Medulla oblongata (tissue), 1 donor: ENCODE measurements around the gene UNCX.

Source experiments
- DNase-seq: peaks from one replicate; pipeline ENCODE4 v3.0.0-alpha.2; 2015; ENCODE audit errors: extremely low spot score

The UNCX gene

DNA sequence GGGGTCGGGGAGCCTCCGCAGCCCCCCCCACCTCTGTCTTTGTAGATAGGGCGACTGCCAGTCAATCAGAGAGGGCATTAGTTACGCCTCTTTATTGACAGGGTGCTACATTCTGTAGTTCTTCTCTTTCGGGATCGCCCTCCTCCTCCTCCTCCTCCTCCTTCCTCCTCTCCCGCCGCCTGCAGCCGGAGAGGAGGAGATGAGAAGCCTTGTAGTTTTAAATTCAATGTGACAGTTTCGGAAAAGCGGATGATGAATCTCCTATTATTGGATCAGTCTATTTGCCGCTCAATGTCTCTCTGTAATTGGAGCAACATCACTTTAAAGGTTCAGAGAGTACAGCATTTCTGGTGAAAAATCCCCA lies 587 bp upstream of the UNCX start:
- DNase-seq = no peak

DNA sequence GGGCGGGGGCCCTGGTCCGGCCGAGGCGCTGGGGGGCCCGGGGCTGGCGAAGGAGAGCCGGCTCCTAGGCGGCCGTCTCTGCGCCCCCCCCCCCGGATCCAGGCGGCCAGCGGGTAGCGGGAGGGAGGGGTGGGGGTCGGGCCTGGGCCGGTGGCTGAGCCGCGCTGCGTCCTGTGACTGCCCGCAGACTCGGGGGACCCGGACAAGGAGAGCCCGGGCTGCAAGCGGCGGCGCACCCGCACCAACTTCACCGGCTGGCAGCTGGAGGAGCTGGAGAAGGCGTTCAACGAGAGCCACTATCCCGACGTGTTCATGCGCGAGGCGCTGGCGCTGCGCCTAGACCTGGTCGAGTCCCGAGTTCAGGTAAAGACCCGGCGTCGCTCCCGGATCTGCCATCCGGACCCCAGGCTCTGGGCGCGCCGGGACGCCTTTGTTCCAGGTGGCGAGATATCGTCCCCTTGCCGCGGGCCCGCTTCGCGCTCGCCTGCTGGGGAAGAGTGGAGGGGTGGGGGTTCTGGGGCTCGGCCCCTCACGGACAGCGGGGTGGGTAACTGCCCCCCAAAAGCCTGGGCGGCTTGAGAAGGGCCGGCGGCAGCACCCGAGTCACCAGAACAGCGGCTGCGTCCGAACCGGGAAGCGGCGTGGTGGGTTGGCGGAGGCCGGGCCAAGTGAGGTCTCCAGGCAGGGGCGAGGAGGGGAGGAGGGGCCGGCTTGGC lies 819 bp downstream of the UNCX start:
- no peak for DNase-seq

- DNase-seq = no peak
These were observed 1.6 kb downstream of the UNCX start for GRCh38 chr7:1234049-1234880.

- DNase-seq = no peak
These were observed 2.3 kb downstream of the UNCX start for GRCh38 chr7:1234881-1235500.

- DNase-seq = no peak
These were observed 2.9 kb downstream of the UNCX start for GRCh38 chr7:1235501-1236131.

DNA sequence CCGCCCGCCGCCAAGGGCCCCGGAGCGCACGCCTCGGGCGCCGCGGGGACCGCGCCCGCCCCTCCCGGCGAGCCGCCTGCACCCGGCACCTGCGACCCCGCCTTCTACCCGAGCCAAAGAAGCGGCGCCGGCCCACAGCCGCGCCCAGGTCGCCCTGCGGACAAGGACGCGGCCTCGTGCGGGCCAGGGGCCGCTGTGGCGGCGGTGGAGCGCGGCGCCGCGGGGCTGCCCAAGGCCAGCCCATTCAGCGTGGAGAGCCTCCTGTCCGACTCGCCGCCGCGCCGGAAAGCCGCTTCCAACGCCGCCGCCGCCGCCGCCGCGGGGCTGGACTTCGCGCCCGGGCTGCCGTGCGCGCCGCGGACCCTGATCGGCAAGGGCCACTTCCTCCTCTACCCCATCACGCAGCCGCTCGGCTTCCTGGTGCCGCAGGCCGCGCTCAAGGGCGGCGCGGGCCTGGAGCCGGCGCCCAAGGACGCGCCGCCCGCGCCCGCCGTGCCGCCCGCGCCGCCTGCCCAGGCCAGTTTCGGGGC lies 3.5 kb downstream of the UNCX start:
- DNase-seq = no peak

DNA sequence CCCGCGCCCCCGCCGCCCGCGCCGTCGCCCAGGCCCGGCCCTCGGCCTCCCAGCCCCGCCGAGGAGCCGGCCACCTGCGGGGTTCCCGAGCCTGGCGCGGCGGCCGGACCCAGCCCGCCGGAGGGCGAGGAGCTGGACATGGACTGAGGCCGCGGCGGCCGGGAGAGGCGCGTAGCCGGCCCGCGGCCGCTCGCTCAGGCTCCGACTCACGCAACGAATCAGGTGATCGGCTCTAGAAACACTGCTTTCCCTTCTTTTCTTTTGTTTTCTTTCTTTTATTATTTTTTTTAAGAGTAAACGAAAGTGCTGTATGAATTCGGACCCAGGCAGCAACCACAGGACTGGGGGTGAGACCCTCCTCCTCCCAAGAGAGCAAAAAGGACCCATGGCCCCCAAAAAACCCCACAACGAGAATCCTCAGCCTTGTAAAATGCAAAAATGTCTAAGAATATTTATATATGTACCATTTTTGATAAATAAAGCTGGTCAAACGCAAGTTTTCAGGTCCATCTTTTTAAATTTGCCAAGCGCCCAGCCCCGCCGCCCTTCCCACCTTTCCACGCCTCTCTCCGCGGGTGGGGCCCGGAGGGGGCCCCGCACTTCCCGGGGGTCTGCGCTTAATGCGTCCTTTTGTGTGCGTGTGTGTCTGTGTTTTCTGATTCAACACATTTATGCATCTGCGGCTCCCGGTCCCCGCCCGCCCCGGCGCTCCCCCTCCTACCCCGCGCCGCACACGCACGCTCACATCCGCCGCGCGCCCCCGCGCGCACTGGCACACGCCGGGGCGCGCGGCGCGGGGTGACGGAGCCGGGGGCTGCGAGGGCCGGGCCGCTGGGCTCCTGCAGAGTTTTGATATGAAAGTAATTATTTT lies 4.4 kb downstream of the UNCX start:
- no peak for DNase-seq

DNA sequence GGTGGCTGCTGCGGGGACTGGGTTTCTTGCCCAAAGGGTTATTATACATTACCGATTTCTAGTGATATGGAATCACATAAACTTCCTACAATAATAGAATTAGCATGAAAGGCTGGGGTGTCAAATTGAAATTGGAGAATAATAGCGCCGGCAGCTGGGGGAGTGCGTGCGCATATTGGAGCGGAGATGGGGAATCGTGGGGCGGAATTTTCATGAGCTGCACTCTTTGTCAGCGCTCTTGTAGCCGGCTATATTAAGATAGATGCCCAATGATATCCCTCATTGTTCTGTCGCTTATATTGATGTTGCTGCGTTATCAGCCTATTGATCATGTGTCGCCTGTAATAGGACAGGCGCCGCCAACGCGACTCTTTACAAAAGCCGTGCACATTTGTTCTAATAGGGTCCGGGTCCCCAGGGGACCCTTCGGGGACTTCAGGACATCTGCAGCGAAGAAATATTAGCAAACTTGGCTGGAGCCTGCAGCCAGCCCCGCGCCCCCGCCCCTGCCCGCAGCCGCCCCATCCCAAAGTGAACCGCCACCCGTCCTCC lies 5.1 kb downstream of the UNCX start:
- DNase-seq = no peak

DNA sequence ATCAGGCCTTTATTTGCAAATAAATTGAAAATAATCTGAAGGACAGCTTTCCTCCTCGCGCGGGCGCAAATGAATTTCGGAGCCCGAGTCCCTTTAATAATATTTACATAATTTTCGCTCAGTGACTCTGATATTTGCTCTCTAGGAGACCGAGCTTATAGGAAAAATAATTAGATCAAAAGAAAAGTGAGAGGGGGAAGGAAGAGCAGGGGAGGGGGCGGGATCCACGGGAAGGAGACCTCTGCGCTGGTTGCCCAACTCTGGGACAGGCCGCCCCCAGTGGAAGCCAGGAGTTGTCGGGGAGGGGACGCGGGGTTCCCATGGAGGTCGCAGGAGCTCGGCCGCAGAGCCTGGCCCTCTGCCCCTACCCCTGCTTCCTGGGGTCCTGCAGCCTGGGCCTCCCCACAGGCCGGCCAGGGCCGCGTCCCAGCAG lies 5.8 kb downstream of the UNCX start:
- no peak for DNase-seq

DNA sequence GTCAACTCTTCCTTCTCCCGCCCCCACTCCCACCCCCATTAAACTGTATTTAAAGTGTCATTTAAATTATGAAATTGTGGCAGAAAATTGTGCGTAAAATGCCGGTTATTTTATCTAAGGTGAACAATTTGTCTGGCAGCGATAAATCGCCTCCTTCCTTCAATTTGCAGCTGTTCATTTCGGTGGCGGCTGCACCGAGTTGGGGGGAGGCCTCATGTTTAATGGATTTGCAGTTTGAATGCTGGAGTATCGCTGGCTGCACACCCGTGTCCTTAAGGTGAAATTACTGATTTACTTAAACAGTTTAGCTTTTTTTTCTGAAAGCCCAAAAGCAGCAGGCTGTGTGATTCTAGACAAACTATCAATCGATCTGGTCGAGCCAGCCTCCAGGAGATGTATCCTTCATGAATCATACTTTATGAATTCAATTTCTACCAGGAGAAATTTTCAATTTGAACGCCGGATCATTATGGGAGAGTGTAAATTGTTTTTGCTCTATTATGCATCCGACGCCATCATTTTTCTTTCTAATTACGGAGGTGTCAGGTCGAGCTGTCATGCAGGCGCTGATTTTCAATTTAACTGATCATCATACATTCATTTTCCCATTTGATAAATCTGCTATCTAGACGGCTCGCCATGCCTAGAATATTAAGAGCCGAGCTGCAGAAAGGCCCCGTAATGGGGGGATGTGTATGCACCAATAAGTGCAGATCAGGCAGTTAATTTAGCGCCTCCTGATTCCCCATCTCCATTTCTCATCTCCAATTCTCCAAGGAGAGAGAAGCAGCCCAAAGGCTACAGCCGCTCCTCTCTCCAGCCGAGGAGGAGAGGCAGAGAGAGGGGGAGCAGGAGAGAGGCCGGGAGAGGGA lies 6.5 kb downstream of the UNCX start:
- DNase-seq = no peak

DNA sequence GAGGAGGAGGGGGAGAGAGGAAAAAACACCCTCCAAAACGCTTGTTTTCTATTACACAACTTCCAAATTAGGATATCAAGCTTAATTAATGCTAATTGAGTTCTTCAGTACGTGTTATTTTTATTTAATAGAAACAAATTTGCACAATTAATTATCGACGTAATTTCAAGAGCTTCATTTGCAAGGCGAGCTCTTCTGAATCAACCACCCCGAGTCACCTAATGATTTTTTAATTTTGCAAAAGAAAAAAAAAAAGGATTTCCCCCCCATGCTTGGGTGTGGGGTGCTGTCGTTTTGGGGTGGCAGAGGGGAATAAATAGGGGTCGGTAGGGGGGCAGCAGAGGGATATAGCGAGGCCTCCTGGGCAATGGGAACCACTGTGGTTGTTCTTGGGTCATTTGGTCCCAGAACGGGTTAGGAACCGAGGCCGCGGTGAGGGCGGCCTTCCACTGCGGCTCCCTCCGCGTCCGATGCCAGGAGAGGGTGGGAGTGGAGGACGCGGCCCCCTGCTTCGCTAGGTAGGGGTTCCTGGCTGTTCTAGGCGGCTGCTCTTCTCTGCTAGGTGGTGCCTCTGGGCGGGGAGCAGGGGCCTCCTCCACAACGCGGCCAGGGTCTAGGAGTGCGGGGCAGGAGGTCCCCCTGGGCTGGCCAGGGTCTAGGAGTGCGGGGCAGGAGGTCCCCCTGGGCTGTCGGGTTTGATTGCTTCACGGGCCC lies 7.3 kb downstream of the UNCX start:
- no peak for DNase-seq

DNA sequence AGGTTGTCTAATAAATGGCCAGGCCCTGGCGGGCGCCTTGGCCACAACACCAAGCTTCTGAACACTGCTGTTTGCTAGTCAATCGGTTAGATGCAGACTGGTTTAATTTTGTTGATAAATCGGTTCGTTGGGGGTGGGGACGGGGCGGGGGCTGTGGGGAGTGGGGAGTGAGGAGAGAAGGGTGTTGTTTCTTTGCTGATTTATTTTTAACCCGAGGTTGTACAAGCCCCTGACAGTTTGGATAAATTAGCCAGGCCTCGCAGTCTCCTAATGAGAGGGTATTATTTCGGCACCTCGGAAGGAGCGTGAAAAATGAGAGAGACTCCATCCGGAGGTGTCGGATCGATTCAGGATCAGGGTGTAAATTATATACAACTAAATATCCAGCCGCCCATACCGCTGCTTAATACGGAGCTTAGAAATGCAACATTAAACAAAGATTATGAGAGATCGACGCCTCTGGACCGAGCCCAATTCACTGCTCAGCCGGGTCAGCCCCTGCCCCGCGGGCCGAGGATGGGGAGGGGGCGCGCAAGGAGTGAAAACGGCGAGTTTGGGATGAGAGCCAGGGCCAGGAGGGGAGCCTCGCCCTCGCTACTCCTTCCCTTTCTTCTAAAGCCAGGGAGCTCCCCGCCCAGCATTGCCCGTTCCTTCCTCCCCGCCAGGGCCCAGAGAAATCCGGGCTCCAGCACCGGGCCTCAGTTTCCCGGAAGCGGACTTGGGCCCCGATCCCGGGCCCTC lies 8.0 kb downstream of the UNCX start:
- DNase-seq = no peak

- DNase-seq = no peak
These were observed 8.6 kb downstream of the UNCX start for GRCh38 chr7:1241258-1241602.

- no peak for DNase-seq
These were observed 9.1 kb downstream of the UNCX start for GRCh38 chr7:1241603-1242255.

DNA sequence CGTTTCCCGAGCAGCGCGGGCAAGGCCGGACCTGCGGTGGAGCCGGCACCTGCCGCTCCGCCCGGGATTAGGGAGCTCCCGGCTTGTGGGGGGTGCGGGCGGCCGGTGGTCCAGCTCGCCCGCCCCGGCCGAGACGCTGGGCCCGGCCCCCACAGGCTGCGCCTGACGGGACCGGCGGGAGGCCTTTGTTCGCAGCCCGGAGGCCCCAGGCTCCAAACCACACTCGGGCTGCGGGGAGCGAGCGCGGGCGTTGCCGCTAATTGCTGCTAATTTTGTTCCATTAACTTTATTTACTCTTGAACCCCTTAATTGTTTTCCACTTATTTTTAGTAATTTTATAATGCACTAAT lies 9.6 kb downstream of the UNCX start:
- DNase-seq = no peak

DNA sequence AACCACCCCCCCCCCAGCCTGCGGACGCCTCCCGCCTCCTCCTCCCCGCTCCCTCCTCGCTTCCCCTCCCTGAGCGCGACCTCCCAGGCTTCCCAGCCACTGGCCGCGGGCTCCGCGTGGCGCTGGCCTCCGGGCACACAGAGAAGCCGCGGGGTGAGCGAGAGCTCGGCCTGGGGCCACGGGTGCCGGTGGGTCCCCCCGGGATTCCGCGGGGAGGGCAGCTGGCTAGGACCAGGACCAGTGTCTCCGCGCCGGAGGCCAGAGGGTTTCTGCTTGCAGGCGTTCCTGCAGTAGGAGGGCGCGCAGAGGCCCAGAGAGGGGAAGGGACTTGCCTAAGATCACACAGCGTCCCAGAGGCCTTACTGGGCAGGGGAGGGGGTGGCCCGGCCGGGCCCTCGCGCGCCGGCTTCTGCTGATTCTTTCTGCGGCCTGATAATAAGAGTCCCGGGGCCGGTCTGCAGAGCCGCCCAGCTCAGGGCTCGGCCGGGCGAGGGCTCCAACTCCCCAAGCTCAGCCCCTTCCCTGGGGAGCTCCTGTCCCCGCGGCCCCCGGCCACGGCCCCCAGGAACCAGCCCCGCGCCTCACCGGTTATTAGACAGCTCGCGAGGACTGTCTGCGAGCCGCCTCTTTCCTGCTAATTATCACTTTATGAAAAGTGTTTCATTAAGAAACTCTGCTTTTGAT lies 10.1 kb downstream of the UNCX start:
- no peak for DNase-seq

- DNase-seq = no peak
These were observed 10.8 kb downstream of the UNCX start for GRCh38 chr7:1243290-1243963.
